ENCODE data around the gene RAB3C. TPM values are rescaled to one million over a fixed set of nuclear protein-coding genes. Genes with fewer than 3 reads are reported as not detected.

RAB3C gene
- total RNA-seq, 1 donor from 2014 or later: not detected

GRCh38 chr5:58760222-58760621 is 177.3 kb downstream of the RAB3C start:
- Mint-ChIP-seq H3K36me3 (ENCODE audit: low read depth) (no peaks in the 10 kb centered on the region), H3K4me1 (ENCODE audit: low read depth) (no peaks in the 10 kb centered on the region), H3K27ac (ENCODE audit: unreplicated experiment) (no peak overlapping the region), H3K27me3 (ENCODE audit: low read depth) (peaks cover 4% of the 10 kb centered on the region), H3K4me3 (ENCODE audit: unreplicated experiment) (no peak overlapping the region), H3K9me3 (ENCODE audit: low read depth) (no peaks in the 10 kb centered on the region)
- TF ChIP-seq CTCF (IDR thresholded peaks at IDR 0.05): no peak
- no peak for DNase-seq (ENCODE audit: low spot score)

- Mint-ChIP-seq H3K27ac (ENCODE audit: unreplicated experiment) (no peak overlapping the region), H3K36me3 (ENCODE audit: low read depth) (no peaks in the 10 kb centered on the region), H3K27me3 (ENCODE audit: low read depth) (no peaks in the 10 kb centered on the region)
Observed at GRCh38 chr5:58761407-58761806, 178.5 kb downstream of the RAB3C start.

GRCh38 chr5:58763390-58763789 is 180.5 kb downstream of the RAB3C start:
- Mint-ChIP-seq H3K4me3 (ENCODE audit: unreplicated experiment) (no peak overlapping the region), H3K36me3 (ENCODE audit: low read depth) (no peaks in the 10 kb centered on the region), H3K4me1 (ENCODE audit: low read depth) (no peaks in the 10 kb centered on the region), H3K27ac (ENCODE audit: unreplicated experiment) (no peak overlapping the region), H3K9me3 (ENCODE audit: low read depth) (no peaks in the 10 kb centered on the region), H3K27me3 (ENCODE audit: low read depth) (no peaks in the 10 kb centered on the region)
- TF ChIP-seq CTCF (IDR thresholded peaks at IDR 0.05): no peak
- no peak for DNase-seq (ENCODE audit: low spot score)

More at GRCh38 chr5:58761407-58761806, 178.5 kb downstream of the RAB3C start:
- Mint-ChIP-seq H3K4me1 (ENCODE audit: low read depth) (no peaks in the 10 kb centered on the region), H3K9me3 (ENCODE audit: low read depth) (no peaks in the 10 kb centered on the region), H3K4me3 (ENCODE audit: unreplicated experiment) (no peak overlapping the region)
- no peak for DNase-seq (ENCODE audit: low spot score)
- TF ChIP-seq CTCF (IDR thresholded peaks at IDR 0.05): no peak

- H3K9me3 Mint-ChIP-seq (ENCODE audit: low read depth): no peaks in the 10 kb centered on the region
- DNase-seq (ENCODE audit: low spot score): no peak
- TF ChIP-seq CTCF (IDR thresholded peaks at IDR 0.05): no peak
- H3K4me3 Mint-ChIP-seq (ENCODE audit: unreplicated experiment): no peak overlapping the region
- no peaks in the 10 kb centered on the region for H3K4me1 Mint-ChIP-seq (ENCODE audit: low read depth)
- no peak overlapping the region for H3K27ac Mint-ChIP-seq (ENCODE audit: unreplicated experiment)
- H3K27me3 Mint-ChIP-seq (ENCODE audit: low read depth): no peaks in the 10 kb centered on the region
- no peaks in the 10 kb centered on the region for H3K36me3 Mint-ChIP-seq (ENCODE audit: low read depth)
Observed at GRCh38 chr5:58764199-58764598, 181.3 kb downstream of the RAB3C start.

- Mint-ChIP-seq H3K9me3 (ENCODE audit: low read depth) (no peaks in the 10 kb centered on the region), H3K27me3 (ENCODE audit: low read depth) (no peaks in the 10 kb centered on the region), H3K4me3 (ENCODE audit: unreplicated experiment) (no peak overlapping the region), H3K36me3 (ENCODE audit: low read depth) (no peaks in the 10 kb centered on the region), H3K27ac (ENCODE audit: unreplicated experiment) (no peak overlapping the region), H3K4me1 (ENCODE audit: low read depth) (no peaks in the 10 kb centered on the region)
- no peak for DNase-seq (ENCODE audit: low spot score)
- TF ChIP-seq CTCF (IDR thresholded peaks at IDR 0.05): no peak
Observed at GRCh38 chr5:58765058-58765457, 182.2 kb downstream of the RAB3C start.

All from chondrocyte (in vitro differentiated cells).